Neural cell (in vitro differentiated cells): ENCODE measurements around the gene URGCP.

Experiments
- CTCF ChIP-seq: fragments of 450-650 bp; IDR thresholded peaks from 2 replicates; pipeline ENCODE4 v1.5.1; 2014; ENCODE audit warnings: antibody characterized with exemption, mild to moderate bottlenecking, moderate library complexity; ENCODE audit not compliant: poor library complexity, severe bottlenecking
- EP300 ChIP-seq: fragments of 450-650 bp; conservative IDR thresholded peaks from 2 replicates; pipeline ENCODE4 v1.6.1; 2014; ENCODE audit warnings: antibody characterized with exemption, mild to moderate bottlenecking, moderate library complexity; ENCODE audit not compliant: poor library complexity, severe bottlenecking
- POLR2AphosphoS5 ChIP-seq: IDR thresholded peaks from 2 replicates; pipeline ENCODE4 v1.6.1; 2012
- REST ChIP-seq: IDR thresholded peaks from 2 replicates; pipeline ENCODE4 v1.6.1; 2012; ENCODE audit warnings: borderline replicate concordance

- TF ChIP-seq EP300 (no peak), CTCF (no peak), REST (no peak), POLR2AphosphoS5 (no peak)
Observed at GRCh38 chr7:43870316-43870715, 36.1 kb downstream of the URGCP start.
